GM23338 (cell line): ENCODE results near the gene VANGL1. TPM values are rescaled to one million over a fixed set of nuclear protein-coding genes. Genes with fewer than 3 reads are reported as not detected.

ENCODE experiments used
- ATAC-seq: fragments of 200-7000 bp; cut with Tn5 transposase; 3 replicates; pipeline ENCODE4 v1.9.1; 2020
- DNase-seq: peaks from one replicate; pipeline ENCODE4 v3.0.0-alpha.2; 2015; ENCODE audit warnings: low spot score
- H2AFZ ChIP-seq: fragments of 200-600 bp; sonication (generic); 2 replicates; pipeline ENCODE4 v1.8.0; 2016; ENCODE audit warnings: antibody characterized with exemption, mild to moderate bottlenecking, moderate library complexity
- H3F3A ChIP-seq: fragments of 200-600 bp; sonication (generic); replicated peaks from 2 replicates; pipeline ENCODE4 v1.8.0; 2017; ENCODE audit warnings: antibody characterized with exemption, mixed run types, low read depth
- H3K27ac ChIP-seq: fragments of 200-600 bp; sonication (generic); 2 replicates; pipeline ENCODE4 v1.6.1; 2016; ENCODE audit warnings: low read depth
- H3K27me3 ChIP-seq: fragments of 200-600 bp; sonication (generic); 2 replicates; pipeline ENCODE4 v1.8.0; 2016; ENCODE audit warnings: mild to moderate bottlenecking, mixed run types, moderate library complexity; ENCODE audit not compliant: insufficient read depth
- H3K36me3 ChIP-seq: fragments of 200-600 bp; sonication (generic); 2 replicates; pipeline ENCODE4 v1.8.0; 2016; ENCODE audit warnings: mild to moderate bottlenecking; ENCODE audit not compliant: insufficient read depth
- H3K4me1 ChIP-seq: fragments of 200-600 bp; sonication (generic); 2 replicates; pipeline ENCODE4 v1.8.0; 2016; ENCODE audit warnings: mild to moderate bottlenecking, moderate library complexity; ENCODE audit not compliant: insufficient read depth
- H3K4me2 ChIP-seq: fragments of 200-600 bp; sonication (generic); 2 replicates; pipeline ENCODE4 v1.7.1; 2017; ENCODE audit warnings: mixed run types
- H3K4me3 ChIP-seq: fragments of 200-600 bp; sonication (generic); 2 replicates; pipeline ENCODE4 v1.6.1; 2016; ENCODE audit warnings: mixed run types
- H3K79me2 ChIP-seq: fragments of 200-600 bp; sonication (generic); replicated peaks from 2 replicates; pipeline ENCODE4 v1.8.0; 2017; ENCODE audit warnings: mild to moderate bottlenecking; ENCODE audit not compliant: insufficient read depth
- H3K9me2 ChIP-seq: fragments of 200-600 bp; sonication (generic); 2 replicates; pipeline ENCODE4 v1.8.0; 2017; ENCODE audit not compliant: insufficient read depth
- H4K20me1 ChIP-seq: fragments of 200-600 bp; sonication (generic); replicated peaks from 2 replicates; pipeline ENCODE4 v1.8.0; 2017; ENCODE audit warnings: mild to moderate bottlenecking; ENCODE audit not compliant: insufficient read depth
- H3K27ac Mint-ChIP-seq: 2 replicates; pipeline ENCODE4 v1.8.0; 2020; ENCODE audit warnings: inconsistent platforms, mild to moderate bottlenecking, moderate library complexity, mixed read lengths
- H3K27me3 Mint-ChIP-seq: 3 replicates; pipeline ENCODE4 v1.8.0; 2022; ENCODE audit warnings: low read depth, mild to moderate bottlenecking, moderate library complexity, mixed read lengths, inconsistent platforms; ENCODE audit not compliant: insufficient read depth, poor library complexity
- H3K36me3 Mint-ChIP-seq: 3 replicates; pipeline ENCODE4 v1.8.0; 2021; ENCODE audit warnings: low read depth, mild to moderate bottlenecking, inconsistent platforms, moderate library complexity, mixed read lengths
- H3K4me1 Mint-ChIP-seq: 3 replicates; pipeline ENCODE4 v1.8.0; 2020; ENCODE audit warnings: mild to moderate bottlenecking, inconsistent platforms, mixed read lengths
- H3K4me3 Mint-ChIP-seq: 3 replicates; pipeline ENCODE4 v1.8.0; 2021; ENCODE audit warnings: moderate library complexity, mild to moderate bottlenecking, inconsistent platforms, mixed read lengths
- H3K9me3 Mint-ChIP-seq: 3 replicates; pipeline ENCODE4 v1.8.0; 2020; ENCODE audit warnings: moderate library complexity, mild to moderate bottlenecking, inconsistent platforms, mixed read lengths
- CTCF ChIP-seq, 2 experiments: fragments of 200-600 bp in 1 of 2; sonication (generic) in 1 of 2; conservative IDR thresholded peaks; 2 replicates each; pipeline versions ENCODE4 v1.5.1 to v1.6.1; 2016 to 2017; ENCODE audit warnings: antibody characterized with exemption in 2 of 2, low read depth in 2 of 2, mild to moderate bottlenecking in 2 of 2, moderate library complexity in 1 of 2
- EZH2 ChIP-seq: fragments of 200-600 bp; sonication (generic); IDR thresholded peaks from one replicate; pipeline ENCODE4 v1.8.0; 2017; ENCODE audit warnings: antibody characterized with exemption, mild to moderate bottlenecking, low read depth; ENCODE audit not compliant: unreplicated experiment
- EZH2phosphoT487 ChIP-seq: fragments of 200-600 bp; sonication (generic); IDR thresholded peaks from one replicate; pipeline ENCODE4 v1.8.1; 2018; ENCODE audit warnings: antibody characterized with exemption; ENCODE audit not compliant: unreplicated experiment
- JUNB ChIP-seq: IDR thresholded peaks from one replicate; pipeline ENCODE4 v1.6.1; 2016; ENCODE audit warnings: antibody characterized with exemption; ENCODE audit not compliant: unreplicated experiment
- NANOG ChIP-seq: IDR thresholded peaks from 2 replicates; pipeline ENCODE4 v1.6.1; 2016; ENCODE audit warnings: antibody characterized with exemption, borderline replicate concordance
- ZNF114 ChIP-seq: fragments of 250-450 bp; sonication (Bioruptor Pico); IDR thresholded peaks from 2 replicates; pipeline ENCODE4 v1.5.0; 2020; ENCODE audit warnings: mild to moderate bottlenecking, moderate library complexity
- ZNF331 ChIP-seq: fragments of 250-450 bp; sonication (Bioruptor Pico); IDR thresholded peaks from 2 replicates; pipeline ENCODE4 v1.5.0; 2020; ENCODE audit warnings: low read depth, mild to moderate bottlenecking, moderate library complexity
- ZNF462 ChIP-seq: fragments of 250-450 bp; sonication (Bioruptor Pico); IDR thresholded peaks from 2 replicates; pipeline ENCODE4 v1.5.0; 2020; ENCODE audit warnings: mild to moderate bottlenecking, moderate library complexity
- polyA plus RNA-seq: library from polyadenylated mRNA; unstranded; fragments of >200 nt; fragmentation: Nextera tagmentation; extraction: Ambion mirVana; gene quantifications from 2 replicates; pipeline ENCODE4 v1.2.1, GENCODE V29; 2016
- total RNA-seq: library from RNA; depleted of rRNA; stranded (reverse); fragments of >200 nt; shearing (Covaris generic); gene quantifications from 2 replicates; pipeline ENCODE4 v1.2.3, GENCODE V29; 2014
- TF ChIP-seq, protein P1 (sequence below): IDR thresholded peaks from one replicate; pipeline ENCODE4 v1.6.1; 2018; ENCODE audit warnings: antibody characterized with exemption; ENCODE audit not compliant: unreplicated experiment

Gene VANGL1
- total and polyA plus RNA-seq, 2 experiments from 2014 or later = 4.4 to 14.4 TPM

GRCh38 chr1:115624859-115625258, 16.9 kb upstream of the VANGL1 start:
- H3K27me3 Mint-ChIP-seq = peaks cover 10% of the 10 kb centered on the region
- peak; percentile 44; the same call in 2 of the 3 replicates for ATAC-seq

DNA sequence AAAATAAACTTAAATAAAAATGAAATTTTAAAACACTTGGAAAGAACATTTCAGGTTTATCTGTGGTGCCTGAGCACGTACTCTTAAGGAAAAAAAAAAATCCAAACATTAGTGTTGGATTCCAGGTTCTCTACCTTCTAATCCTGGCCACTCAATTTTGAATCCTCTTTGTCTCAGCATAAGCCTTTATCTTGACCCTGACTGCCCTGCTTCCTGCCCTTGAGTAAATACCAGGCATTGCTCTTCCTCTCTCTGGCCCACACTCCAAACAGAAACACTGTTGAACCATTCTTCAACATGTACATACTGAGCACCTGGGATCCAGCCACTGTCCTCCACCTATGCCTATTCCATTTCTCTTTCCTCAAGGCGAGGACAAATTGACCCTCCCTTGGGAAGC, 11.4 kb upstream of the VANGL1 start:
- Histone ChIP-seq H3K79me2 (no peaks in the 10 kb centered on the region), H4K20me1 (no peaks in the 10 kb centered on the region), H3K27me3 (no peaks in the 10 kb centered on the region), H2AFZ (no peak overlapping the region), H3F3A (no peaks in the 10 kb centered on the region), H3K4me1 (peaks cover 19% of the 10 kb centered on the region), H3K9me2 (peaks cover 4% of the 10 kb centered on the region; the same call in 1 of the 2 replicates), H3K4me2 (no peak overlapping the region), H3K27ac (no peak overlapping the region), H3K36me3 (0 out of 2 replicates have a peak, but pooled peaks cover under 1% of the 10 kb centered on the region), H3K4me3 (no peak overlapping the region)
- peak overlapping the region; percentile 50 for H3K27ac Mint-ChIP-seq
- peaks cover 2% of the 10 kb centered on the region for H3K27me3 Mint-ChIP-seq
- ATAC-seq (no peak), DNase-seq (no peak)
- H3K36me3 Mint-ChIP-seq = peaks cover 17% of the 10 kb centered on the region; the same call in 2 of the 3 replicates
- H3K4me1 Mint-ChIP-seq = peaks cover 25% of the 10 kb centered on the region
- H3K9me3 Mint-ChIP-seq = peaks cover 18% of the 10 kb centered on the region; the same call in 2 of the 3 replicates
- H3K4me3 Mint-ChIP-seq = no peak overlapping the region
- TF ChIP-seq, protein P1, sequence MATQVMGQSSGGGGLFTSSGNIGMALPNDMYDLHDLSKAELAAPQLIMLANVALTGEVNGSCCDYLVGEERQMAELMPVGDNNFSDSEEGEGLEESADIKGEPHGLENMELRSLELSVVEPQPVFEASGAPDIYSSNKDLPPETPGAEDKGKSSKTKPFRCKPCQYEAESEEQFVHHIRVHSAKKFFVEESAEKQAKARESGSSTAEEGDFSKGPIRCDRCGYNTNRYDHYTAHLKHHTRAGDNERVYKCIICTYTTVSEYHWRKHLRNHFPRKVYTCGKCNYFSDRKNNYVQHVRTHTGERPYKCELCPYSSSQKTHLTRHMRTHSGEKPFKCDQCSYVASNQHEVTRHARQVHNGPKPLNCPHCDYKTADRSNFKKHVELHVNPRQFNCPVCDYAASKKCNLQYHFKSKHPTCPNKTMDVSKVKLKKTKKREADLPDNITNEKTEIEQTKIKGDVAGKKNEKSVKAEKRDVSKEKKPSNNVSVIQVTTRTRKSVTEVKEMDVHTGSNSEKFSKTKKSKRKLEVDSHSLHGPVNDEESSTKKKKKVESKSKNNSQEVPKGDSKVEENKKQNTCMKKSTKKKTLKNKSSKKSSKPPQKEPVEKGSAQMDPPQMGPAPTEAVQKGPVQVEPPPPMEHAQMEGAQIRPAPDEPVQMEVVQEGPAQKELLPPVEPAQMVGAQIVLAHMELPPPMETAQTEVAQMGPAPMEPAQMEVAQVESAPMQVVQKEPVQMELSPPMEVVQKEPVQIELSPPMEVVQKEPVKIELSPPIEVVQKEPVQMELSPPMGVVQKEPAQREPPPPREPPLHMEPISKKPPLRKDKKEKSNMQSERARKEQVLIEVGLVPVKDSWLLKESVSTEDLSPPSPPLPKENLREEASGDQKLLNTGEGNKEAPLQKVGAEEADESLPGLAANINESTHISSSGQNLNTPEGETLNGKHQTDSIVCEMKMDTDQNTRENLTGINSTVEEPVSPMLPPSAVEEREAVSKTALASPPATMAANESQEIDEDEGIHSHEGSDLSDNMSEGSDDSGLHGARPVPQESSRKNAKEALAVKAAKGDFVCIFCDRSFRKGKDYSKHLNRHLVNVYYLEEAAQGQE = no peak
- TF ChIP-seq ZNF462 (CRISPR knock-in tag) (no peak), EZH2 (no peak)

More at GRCh38 chr1:115624859-115625258, 16.9 kb upstream of the VANGL1 start:
- Histone ChIP-seq H3K4me2 (no peak overlapping the region), H3F3A (no peaks in the 10 kb centered on the region), H3K27me3 (no peaks in the 10 kb centered on the region), H3K4me1 (0 out of 2 replicates have a peak, but pooled peaks cover 4% of the 10 kb centered on the region), H3K36me3 (no peaks in the 10 kb centered on the region), H3K9me2 (peaks cover 4% of the 10 kb centered on the region; the same call in 1 of the 2 replicates), H2AFZ (peak overlapping the region; percentile 56; the same call in 1 of the 2 replicates), H4K20me1 (no peaks in the 10 kb centered on the region), H3K4me3 (no peak overlapping the region), H3K79me2 (no peaks in the 10 kb centered on the region), H3K27ac (no peak overlapping the region)
- DNase-seq = no peak
- Mint-ChIP-seq H3K9me3 (peaks cover 28% of the 10 kb centered on the region), H3K4me1 (peaks cover 5% of the 10 kb centered on the region), H3K4me3 (no peak overlapping the region), H3K27ac (no peak overlapping the region), H3K36me3 (peaks cover 21% of the 10 kb centered on the region; the same call in 2 of the 3 replicates)
- TF ChIP-seq ZNF331 (CRISPR knock-in tag) (no peak), ZNF114 (CRISPR knock-in tag) (no peak), CTCF (conservative IDR thresholded peaks at IDR 0.05; ENCODE audit: low read depth in 2 of 2) (peak in 1 of 2 experiments; percentile 47; a peak in 2 of 4 replicates), EZH2phosphoT487 (no peak), NANOG (no peak), JUNB (no peak)
